KMS-11 (cell line): ENCODE measurements around the gene PTH2.

Experiments used
- H2AFZ ChIP-seq: fragments of 200-600 bp; sonication (generic); 2 replicates; pipeline ENCODE4 v1.6.1; 2016; ENCODE audit warnings: antibody characterized with exemption, mixed run types, low read depth
- H3K27ac ChIP-seq: fragments of 200-600 bp; sonication (generic); 2 replicates; pipeline ENCODE4 v1.6.1; 2016; ENCODE audit warnings: mild to moderate bottlenecking, mixed run types
- H3K27me3 ChIP-seq: fragments of 200-600 bp; sonication (generic); 2 replicates; pipeline ENCODE4 v1.6.1; 2017; ENCODE audit warnings: mild to moderate bottlenecking, low read depth, mixed run types, moderate library complexity; ENCODE audit not compliant: insufficient read depth
- H3K36me3 ChIP-seq: fragments of 200-600 bp; sonication (generic); 2 replicates; pipeline ENCODE4 v1.6.1; 2017; ENCODE audit warnings: mild to moderate bottlenecking, mixed run types; ENCODE audit not compliant: insufficient read depth
- H3K4me1 ChIP-seq: fragments of 200-600 bp; sonication (generic); 2 replicates; pipeline ENCODE4 v1.6.1; 2016; ENCODE audit warnings: mild to moderate bottlenecking, low read depth, mixed run types; ENCODE audit not compliant: poor library complexity, severe bottlenecking
- H3K4me2 ChIP-seq: fragments of 200-600 bp; sonication (generic); 2 replicates; pipeline ENCODE4 v1.7.0; 2016; ENCODE audit warnings: mild to moderate bottlenecking, mixed run types
- H3K4me3 ChIP-seq: fragments of 200-600 bp; sonication (generic); IDR thresholded peaks from 2 replicates; pipeline ENCODE4 v1.6.1; 2017; ENCODE audit warnings: low read depth, low read length, mixed read lengths; ENCODE audit not compliant: insufficient read depth
- H3K79me2 ChIP-seq: fragments of 200-600 bp; sonication (generic); 2 replicates; pipeline ENCODE4 v1.6.1; 2016; ENCODE audit warnings: low read depth, mixed run types; ENCODE audit not compliant: insufficient read depth
- H3K9ac ChIP-seq: fragments of 200-600 bp; sonication (generic); 2 replicates; pipeline ENCODE4 v1.6.1; 2016; ENCODE audit warnings: mild to moderate bottlenecking, mixed run types
- H4K20me1 ChIP-seq: fragments of 200-600 bp; sonication (generic); 2 replicates; pipeline ENCODE4 v1.6.1; 2016; ENCODE audit warnings: mild to moderate bottlenecking, mixed run types; ENCODE audit not compliant: insufficient read depth
- TF ChIP-seq, protein P1 (sequence below): fragments of 200-600 bp; sonication (generic); conservative IDR thresholded peaks from 2 replicates; pipeline ENCODE4 v1.6.1; 2017; ENCODE audit warnings: low read depth, mild to moderate bottlenecking, antibody characterized with exemption, low read length, moderate library complexity, mixed read lengths

The PTH2 gene

DNA sequence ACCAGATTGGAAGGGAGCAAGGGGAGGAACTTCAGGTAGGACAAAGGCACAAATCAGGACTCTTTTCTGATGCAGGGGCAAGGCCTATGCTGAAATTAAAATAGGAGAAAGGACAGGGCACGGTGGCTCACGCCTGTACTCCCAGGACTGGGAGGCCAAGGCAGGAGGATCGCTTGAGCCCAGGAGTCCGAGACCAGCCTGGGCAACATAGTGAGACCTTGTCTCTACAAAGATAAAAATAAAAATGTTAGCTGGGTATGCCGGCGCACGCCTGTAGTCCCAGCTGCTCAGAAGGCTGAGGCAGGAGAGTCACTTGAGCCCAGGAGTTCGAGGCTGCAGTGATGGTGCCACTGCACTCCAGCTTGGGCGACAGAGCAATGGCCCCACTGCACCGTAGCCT, 12.4 kb upstream of the PTH2 start:
- no peak overlapping the region for H2AFZ ChIP-seq

DNA sequence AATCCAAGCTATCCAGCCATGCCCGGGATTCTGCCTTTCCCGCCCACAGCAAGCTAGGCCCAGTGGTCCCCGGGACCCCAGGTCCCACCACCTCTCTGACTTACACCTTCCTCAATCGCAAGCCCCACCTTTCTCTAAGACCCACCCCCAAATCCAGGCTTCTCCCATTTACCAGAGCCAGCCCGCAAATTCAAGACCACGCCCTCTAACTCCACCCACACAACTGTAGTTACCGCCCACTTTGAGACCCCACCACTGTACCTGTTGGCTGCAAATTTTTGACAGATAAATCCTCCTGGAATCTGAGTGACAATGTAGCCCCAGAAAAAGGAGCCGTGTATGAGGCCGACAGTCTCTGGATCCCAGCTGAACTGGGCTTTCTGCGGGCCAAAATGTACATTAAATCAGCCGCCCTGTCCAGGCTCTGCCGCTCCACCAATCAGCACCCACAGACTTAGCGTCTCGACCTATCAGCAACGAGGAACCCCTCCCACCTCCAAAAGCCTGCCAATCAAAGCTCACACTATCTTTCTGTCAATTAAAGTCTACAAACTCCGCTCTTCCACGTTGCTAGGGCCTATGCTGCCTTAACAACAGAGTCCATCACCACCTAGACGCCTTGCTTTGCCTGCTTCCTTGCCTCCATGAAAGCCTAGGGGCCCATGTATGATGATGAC, 11.8 kb upstream of the PTH2 start:
- Histone ChIP-seq H3K4me3 (no peak overlapping the region), H4K20me1 (no peaks in the 10 kb centered on the region), H3K79me2 (no peaks in the 10 kb centered on the region), H3K27ac (no peak overlapping the region), H3K4me2 (no peak overlapping the region), H2AFZ (no peak overlapping the region), H3K4me1 (peaks cover 3% of the 10 kb centered on the region), H3K36me3 (no peaks in the 10 kb centered on the region), H3K9ac (no peak overlapping the region), H3K27me3 (peaks cover 91% of the 10 kb centered on the region)
- TF ChIP-seq, protein P1, sequence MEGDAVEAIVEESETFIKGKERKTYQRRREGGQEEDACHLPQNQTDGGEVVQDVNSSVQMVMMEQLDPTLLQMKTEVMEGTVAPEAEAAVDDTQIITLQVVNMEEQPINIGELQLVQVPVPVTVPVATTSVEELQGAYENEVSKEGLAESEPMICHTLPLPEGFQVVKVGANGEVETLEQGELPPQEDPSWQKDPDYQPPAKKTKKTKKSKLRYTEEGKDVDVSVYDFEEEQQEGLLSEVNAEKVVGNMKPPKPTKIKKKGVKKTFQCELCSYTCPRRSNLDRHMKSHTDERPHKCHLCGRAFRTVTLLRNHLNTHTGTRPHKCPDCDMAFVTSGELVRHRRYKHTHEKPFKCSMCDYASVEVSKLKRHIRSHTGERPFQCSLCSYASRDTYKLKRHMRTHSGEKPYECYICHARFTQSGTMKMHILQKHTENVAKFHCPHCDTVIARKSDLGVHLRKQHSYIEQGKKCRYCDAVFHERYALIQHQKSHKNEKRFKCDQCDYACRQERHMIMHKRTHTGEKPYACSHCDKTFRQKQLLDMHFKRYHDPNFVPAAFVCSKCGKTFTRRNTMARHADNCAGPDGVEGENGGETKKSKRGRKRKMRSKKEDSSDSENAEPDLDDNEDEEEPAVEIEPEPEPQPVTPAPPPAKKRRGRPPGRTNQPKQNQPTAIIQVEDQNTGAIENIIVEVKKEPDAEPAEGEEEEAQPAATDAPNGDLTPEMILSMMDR: no peak

More for the DNA sequence above, 12.4 kb upstream of the PTH2 start:
- Histone ChIP-seq H3K9ac (no peak overlapping the region), H3K27me3 (peaks cover 91% of the 10 kb centered on the region), H3K27ac (no peak overlapping the region), H3K79me2 (no peaks in the 10 kb centered on the region), H3K36me3 (no peaks in the 10 kb centered on the region), H3K4me2 (no peak overlapping the region), H3K4me3 (no peak overlapping the region), H4K20me1 (no peaks in the 10 kb centered on the region), H3K4me1 (no peaks in the 10 kb centered on the region)
- TF ChIP-seq, protein P1: no peak

DNA sequence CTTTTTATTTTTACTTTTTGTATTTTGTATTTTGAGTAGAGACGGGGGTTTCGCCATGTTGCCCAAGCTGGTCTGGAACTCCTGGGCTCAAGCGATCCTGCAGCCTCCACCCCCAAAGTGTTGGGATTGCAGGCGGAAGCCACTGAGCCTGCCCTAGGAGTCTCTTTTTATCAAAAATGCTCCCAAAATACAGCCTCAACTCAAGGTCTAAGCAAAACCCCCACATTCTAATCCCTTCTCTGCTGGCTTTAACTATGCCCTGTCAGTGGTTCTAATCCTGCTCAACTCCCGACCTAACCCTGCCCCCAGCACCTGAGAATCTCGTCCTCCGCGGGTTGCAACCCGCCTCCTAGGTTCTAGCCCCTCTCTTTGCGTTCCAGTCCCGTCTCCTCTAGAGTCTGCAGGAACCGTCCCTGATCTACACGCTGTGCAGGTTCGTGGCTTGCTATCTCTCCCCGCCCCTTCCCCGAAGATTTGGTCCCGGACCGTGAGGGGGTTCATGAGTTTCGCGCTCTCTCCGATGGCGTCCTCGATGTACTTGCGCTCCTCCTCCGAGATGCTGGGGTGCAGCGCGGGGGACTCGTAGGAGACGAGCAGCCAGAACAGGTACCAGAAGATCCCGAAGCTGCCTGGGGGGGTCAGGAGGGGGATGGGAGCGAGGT, 10.1 kb upstream of the PTH2 start:
- peaks cover 6% of the 10 kb centered on the region for H3K4me1 ChIP-seq
- no peak overlapping the region for H3K4me2 ChIP-seq
- TF ChIP-seq, protein P1: no peak
- H3K79me2 ChIP-seq: no peaks in the 10 kb centered on the region
- H3K4me3 ChIP-seq: no peak overlapping the region
- H3K27ac ChIP-seq: no peak overlapping the region
- H3K9ac ChIP-seq: no peak overlapping the region
- H2AFZ ChIP-seq: no peak overlapping the region
- H3K36me3 ChIP-seq: no peaks in the 10 kb centered on the region
- peaks cover 91% of the 10 kb centered on the region for H3K27me3 ChIP-seq
- H4K20me1 ChIP-seq: no peaks in the 10 kb centered on the region

DNA sequence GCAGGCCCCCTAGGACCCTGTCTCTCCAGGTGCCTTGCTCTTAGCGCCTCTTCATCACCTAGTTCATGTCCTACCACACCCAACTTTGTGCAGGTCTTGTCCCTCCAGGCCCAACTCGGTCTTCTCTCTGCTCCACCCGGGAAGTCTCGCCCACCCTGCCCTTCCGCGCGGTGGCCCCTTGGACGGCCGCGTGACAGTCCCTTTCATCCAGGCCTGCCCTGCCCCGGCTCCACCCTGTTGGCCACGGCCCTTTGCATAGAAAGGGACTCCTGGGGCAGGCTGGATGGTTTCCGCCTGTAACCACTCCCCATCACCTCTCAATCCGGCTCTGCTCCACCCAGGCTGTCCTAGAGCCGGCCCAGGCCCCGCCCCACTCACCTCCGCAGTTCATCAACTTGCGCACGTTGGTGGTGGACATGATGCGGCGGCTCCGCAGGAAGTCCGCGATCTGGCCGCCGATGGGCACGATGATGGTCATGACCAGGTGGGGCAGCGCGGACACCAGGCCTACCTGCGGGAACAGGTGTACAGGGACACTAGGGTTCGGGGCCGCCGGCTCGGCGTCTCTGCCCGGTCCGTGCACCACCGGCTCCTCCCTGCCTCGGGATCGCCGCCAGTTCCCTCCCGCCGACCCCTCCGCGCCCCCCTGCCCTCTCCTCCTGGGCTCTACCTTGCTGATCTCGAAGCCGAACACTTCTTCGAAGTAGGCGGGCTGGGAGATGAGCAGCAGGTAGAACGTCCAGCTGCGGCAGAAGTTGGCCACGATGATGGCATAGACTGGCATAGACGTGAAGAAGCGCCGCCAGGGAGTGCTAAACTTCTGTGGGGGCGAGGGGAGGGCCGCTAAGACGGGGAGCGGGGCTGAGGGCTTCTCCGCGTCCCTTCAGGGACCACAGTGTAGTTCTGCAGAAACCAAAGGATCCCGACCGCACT, 9.2 kb upstream of the PTH2 start:
- Histone ChIP-seq H3K36me3 (no peaks in the 10 kb centered on the region), H3K27ac (no peak overlapping the region), H3K4me1 (peaks cover 6% of the 10 kb centered on the region), H3K27me3 (peaks cover 91% of the 10 kb centered on the region), H2AFZ (no peak overlapping the region), H4K20me1 (no peaks in the 10 kb centered on the region), H3K4me2 (no peak overlapping the region), H3K9ac (no peak overlapping the region), H3K4me3 (no peak overlapping the region), H3K79me2 (no peaks in the 10 kb centered on the region)
- TF ChIP-seq, protein P1: no peak
